Activated T-helper 17 cell treated with anti-CD3 and anti-CD28 coated beads, Interleukin-2, amount 50 U/mL, for 72 hours (primary cell): ENCODE measurements around the gene TENM4. TPM values are rescaled to one million over a fixed set of nuclear protein-coding genes. Genes with fewer than 3 reads are reported as not detected.

Experiments
- ATAC-seq: fragments of 150-1000 bp; cut with Tn5 transposase; replicated peaks from 2 replicates; pipeline ENCODE4 v1.10.0; 2021; ENCODE audit warnings: mild to moderate bottlenecking, moderate library complexity
- H3K27ac Mint-ChIP-seq: one replicate; pipeline ENCODE4 v1.8.0; 2022; ENCODE audit warnings: mixed read lengths
- H3K27me3 Mint-ChIP-seq: one replicate; pipeline ENCODE4 v1.8.0; 2022; ENCODE audit warnings: mixed read lengths
- H3K36me3 Mint-ChIP-seq: one replicate; pipeline ENCODE4 v1.8.0; 2022; ENCODE audit warnings: low read depth, mild to moderate bottlenecking, mixed read lengths
- H3K4me1 Mint-ChIP-seq: one replicate; pipeline ENCODE4 v1.8.0; 2022; ENCODE audit warnings: mixed read lengths
- H3K4me3 Mint-ChIP-seq: one replicate; pipeline ENCODE4 v1.8.0; 2022; ENCODE audit warnings: mild to moderate bottlenecking, mixed read lengths
- H3K9me3 Mint-ChIP-seq: one replicate; pipeline ENCODE4 v1.8.0; 2022; ENCODE audit warnings: mixed read lengths
- total RNA-seq, 2 donors: library from RNA; stranded (reverse); gene quantifications; one replicate each; pipeline ENCODE4 v1.2.3, GENCODE V29; 2022

Gene TENM4
- total RNA-seq, 2 donors from 2014 or later = 0.15 TPM; not detected in 1

- no peaks in the 10 kb centered on the region for H3K27me3 Mint-ChIP-seq
- no peaks in the 10 kb centered on the region for H3K4me1 Mint-ChIP-seq
- H3K9me3 Mint-ChIP-seq = no peaks in the 10 kb centered on the region
- H3K27ac Mint-ChIP-seq = no peak overlapping the region
- no peak for ATAC-seq
- H3K36me3 Mint-ChIP-seq = no peaks in the 10 kb centered on the region
- no peak overlapping the region for H3K4me3 Mint-ChIP-seq
Measured at GRCh38 chr11:78783301-78783700, 657.5 kb downstream of the TENM4 start.

- ATAC-seq = no peak
- Mint-ChIP-seq H3K36me3 (no peaks in the 10 kb centered on the region), H3K27ac (no peak overlapping the region), H3K27me3 (no peaks in the 10 kb centered on the region), H3K4me3 (no peak overlapping the region), H3K9me3 (no peaks in the 10 kb centered on the region), H3K4me1 (no peaks in the 10 kb centered on the region)
Measured at GRCh38 chr11:78782725-78783124, 658.1 kb downstream of the TENM4 start.

GRCh38 chr11:78780889-78781288, 659.9 kb downstream of the TENM4 start:
- H3K4me3 Mint-ChIP-seq = no peak overlapping the region
- no peaks in the 10 kb centered on the region for H3K4me1 Mint-ChIP-seq
- H3K27ac Mint-ChIP-seq = no peak overlapping the region
- peaks cover 3% of the 10 kb centered on the region for H3K27me3 Mint-ChIP-seq
- H3K36me3 Mint-ChIP-seq = no peaks in the 10 kb centered on the region
- ATAC-seq = no peak
- no peaks in the 10 kb centered on the region for H3K9me3 Mint-ChIP-seq

GRCh38 chr11:78773492-78773891, 667.3 kb downstream of the TENM4 start:
- Mint-ChIP-seq H3K36me3 (no peaks in the 10 kb centered on the region), H3K4me3 (no peak overlapping the region), H3K9me3 (no peaks in the 10 kb centered on the region), H3K27ac (no peak overlapping the region), H3K4me1 (no peaks in the 10 kb centered on the region), H3K27me3 (peaks cover 3% of the 10 kb centered on the region)
- no peak for ATAC-seq

- Mint-ChIP-seq H3K27ac (no peak overlapping the region), H3K27me3 (peaks cover 3% of the 10 kb centered on the region), H3K4me1 (no peaks in the 10 kb centered on the region), H3K4me3 (no peak overlapping the region), H3K36me3 (no peaks in the 10 kb centered on the region), H3K9me3 (no peaks in the 10 kb centered on the region)
- ATAC-seq = no peak
Measured at GRCh38 chr11:78773077-78773476, 667.8 kb downstream of the TENM4 start.

- ATAC-seq = no peak
Measured at GRCh38 chr11:78772186-78772585, 668.6 kb downstream of the TENM4 start.

GRCh38 chr11:78770931-78771330, 669.9 kb downstream of the TENM4 start:
- H3K36me3 Mint-ChIP-seq = no peaks in the 10 kb centered on the region
- H3K27me3 Mint-ChIP-seq = peaks cover under 1% of the 10 kb centered on the region
- H3K4me3 Mint-ChIP-seq = no peak overlapping the region
- no peak for ATAC-seq
- no peak overlapping the region for H3K27ac Mint-ChIP-seq
- H3K9me3 Mint-ChIP-seq = no peaks in the 10 kb centered on the region
- H3K4me1 Mint-ChIP-seq = no peaks in the 10 kb centered on the region

More at GRCh38 chr11:78772186-78772585, 668.6 kb downstream of the TENM4 start:
- H3K27ac Mint-ChIP-seq = no peak overlapping the region
- H3K4me1 Mint-ChIP-seq = no peaks in the 10 kb centered on the region
- no peaks in the 10 kb centered on the region for H3K36me3 Mint-ChIP-seq
- no peaks in the 10 kb centered on the region for H3K9me3 Mint-ChIP-seq
- no peak overlapping the region for H3K4me3 Mint-ChIP-seq
- H3K27me3 Mint-ChIP-seq = peaks cover 3% of the 10 kb centered on the region

GRCh38 chr11:78768971-78769370, 671.9 kb downstream of the TENM4 start:
- H3K27ac Mint-ChIP-seq = no peak overlapping the region
- H3K4me3 Mint-ChIP-seq = no peak overlapping the region
- H3K36me3 Mint-ChIP-seq = no peaks in the 10 kb centered on the region
- no peak for ATAC-seq
- H3K9me3 Mint-ChIP-seq = no peaks in the 10 kb centered on the region
- H3K27me3 Mint-ChIP-seq = peaks cover 4% of the 10 kb centered on the region
- H3K4me1 Mint-ChIP-seq = no peaks in the 10 kb centered on the region

GRCh38 chr11:78768345-78768744, 672.5 kb downstream of the TENM4 start:
- Mint-ChIP-seq H3K36me3 (no peaks in the 10 kb centered on the region), H3K27ac (no peak overlapping the region)

GRCh38 chr11:78767027-78767932, 673.5 kb downstream of the TENM4 start:
- ATAC-seq = no peak

More at GRCh38 chr11:78768345-78768744, 672.5 kb downstream of the TENM4 start:
- no peak for ATAC-seq
- Mint-ChIP-seq H3K9me3 (no peaks in the 10 kb centered on the region), H3K4me1 (no peaks in the 10 kb centered on the region), H3K27me3 (peaks cover 4% of the 10 kb centered on the region), H3K4me3 (no peak overlapping the region)

GRCh38 chr11:78764946-78765345, 675.9 kb downstream of the TENM4 start:
- H3K4me3 Mint-ChIP-seq = no peak overlapping the region
- ATAC-seq = no peak
- H3K9me3 Mint-ChIP-seq = no peaks in the 10 kb centered on the region
- H3K27me3 Mint-ChIP-seq = peaks cover 4% of the 10 kb centered on the region
- H3K27ac Mint-ChIP-seq = no peak overlapping the region
- H3K4me1 Mint-ChIP-seq = no peaks in the 10 kb centered on the region
- no peaks in the 10 kb centered on the region for H3K36me3 Mint-ChIP-seq

More at GRCh38 chr11:78767027-78767932, 673.5 kb downstream of the TENM4 start:
- Mint-ChIP-seq H3K4me3 (no peak overlapping the region), H3K9me3 (no peaks in the 10 kb centered on the region), H3K4me1 (no peaks in the 10 kb centered on the region), H3K36me3 (no peaks in the 10 kb centered on the region), H3K27ac (no peak overlapping the region), H3K27me3 (peaks cover 4% of the 10 kb centered on the region)

- H3K4me3 Mint-ChIP-seq = no peak overlapping the region
Measured at GRCh38 chr11:78763664-78764063, 677.2 kb downstream of the TENM4 start.

GRCh38 chr11:78762105-78762504, 678.7 kb downstream of the TENM4 start:
- Mint-ChIP-seq H3K4me1 (no peaks in the 10 kb centered on the region), H3K27me3 (peaks cover 4% of the 10 kb centered on the region), H3K27ac (no peak overlapping the region), H3K4me3 (no peak overlapping the region), H3K9me3 (no peaks in the 10 kb centered on the region), H3K36me3 (no peaks in the 10 kb centered on the region)
- no peak for ATAC-seq

More at GRCh38 chr11:78763664-78764063, 677.2 kb downstream of the TENM4 start:
- Mint-ChIP-seq H3K9me3 (no peaks in the 10 kb centered on the region), H3K4me1 (no peaks in the 10 kb centered on the region), H3K27me3 (peaks cover 4% of the 10 kb centered on the region), H3K27ac (no peak overlapping the region), H3K36me3 (no peaks in the 10 kb centered on the region)
- ATAC-seq = no peak

GRCh38 chr11:78759071-78759470, 681.8 kb downstream of the TENM4 start:
- H3K27ac Mint-ChIP-seq = no peak overlapping the region
- ATAC-seq = no peak
- H3K36me3 Mint-ChIP-seq = no peaks in the 10 kb centered on the region
- no peaks in the 10 kb centered on the region for H3K4me1 Mint-ChIP-seq
- H3K27me3 Mint-ChIP-seq = peaks cover 5% of the 10 kb centered on the region
- no peaks in the 10 kb centered on the region for H3K9me3 Mint-ChIP-seq
- H3K4me3 Mint-ChIP-seq = no peak overlapping the region

- Mint-ChIP-seq H3K4me3 (no peak overlapping the region), H3K27ac (no peak overlapping the region), H3K4me1 (no peaks in the 10 kb centered on the region), H3K36me3 (no peaks in the 10 kb centered on the region), H3K9me3 (no peaks in the 10 kb centered on the region), H3K27me3 (peaks cover 16% of the 10 kb centered on the region)
- ATAC-seq = no peak
Measured at GRCh38 chr11:78753297-78753696, 687.5 kb downstream of the TENM4 start.
